ENCODE data around the gene AHSG. TPM values are rescaled to one million over a fixed set of nuclear protein-coding genes. Genes with fewer than 3 reads are reported as not detected.

AHSG gene, protein sequence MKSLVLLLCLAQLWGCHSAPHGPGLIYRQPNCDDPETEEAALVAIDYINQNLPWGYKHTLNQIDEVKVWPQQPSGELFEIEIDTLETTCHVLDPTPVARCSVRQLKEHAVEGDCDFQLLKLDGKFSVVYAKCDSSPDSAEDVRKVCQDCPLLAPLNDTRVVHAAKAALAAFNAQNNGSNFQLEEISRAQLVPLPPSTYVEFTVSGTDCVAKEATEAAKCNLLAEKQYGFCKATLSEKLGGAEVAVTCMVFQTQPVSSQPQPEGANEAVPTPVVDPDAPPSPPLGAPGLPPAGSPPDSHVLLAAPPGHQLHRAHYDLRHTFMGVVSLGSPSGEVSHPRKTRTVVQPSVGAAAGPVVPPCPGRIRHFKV
- total RNA-seq: not detected in 2 replicates
- not detected for total RNA-seq (2013)
- polyA plus RNA-seq: not detected in 2 replicates
- polyA minus RNA-seq: not detected in 2 replicates

- peaks cover 42% of the 10 kb centered on the region for H3K27me3 Mint-ChIP-seq
- DNase-seq (no peak), ATAC-seq (ENCODE audit: low read depth) (no peak)
- peaks cover 13% of the 10 kb centered on the region for H3K4me1 Mint-ChIP-seq
- intact Hi-C loops (cut with micrococcal nuclease): no loop called here
- Histone ChIP-seq H3K9ac (ENCODE audit: low read length) (no peak within 1 kb of the TSS), H3K79me2 (ENCODE audit: control insufficient read depth, insufficient read depth, low read length) (no peaks in the 10 kb centered on the region), H2AFZ (ENCODE audit: insufficient read depth, low read depth, low read length, poor library complexity, severe bottlenecking) (no peak within 1 kb of the TSS), H3K27me3 (replicated peaks in 1 of 4; ENCODE audit: control extremely low read depth in 1 of 4, control insufficient read depth in 3 of 4, insufficient read depth in 4 of 4, low read length in 3 of 4) (peaks cover 0 to 31% (median 9%) of the 10 kb centered on the region in 4 experiments), H3K4me2 (replicated peaks; ENCODE audit: low read depth, low read length, poor library complexity, severe bottlenecking) (no peak within 1 kb of the TSS), H3K4me1 (ENCODE audit: control insufficient read depth in 2 of 2, insufficient read depth in 2 of 2, low read length in 2 of 2) (peaks cover 19% of the 10 kb centered on the region in 2 donors), H4K20me1 (ENCODE audit: control insufficient read depth, insufficient read depth, low read length, poor library complexity, severe bottlenecking) (no peaks in the 10 kb centered on the region), H3K9me3 (ENCODE audit: control extremely low read depth in 1 of 3, control insufficient read depth in 2 of 3, insufficient read depth in 1 of 3, low read length in 2 of 3) (no peaks in the 10 kb centered on the region), H3K27ac (ENCODE audit: low read length in 2 of 2) (no peak within 1 kb of the TSS), H3K4me3 (ENCODE audit: control extremely low read depth in 1 of 5, extremely low read depth in 1 of 5, insufficient read depth in 1 of 5, low read depth in 2 of 5, low read length in 4 of 5) (no peak within 1 kb of the TSS), H3K36me3 (replicated peaks in 1 of 2; ENCODE audit: control extremely low read depth in 1 of 2, control insufficient read depth in 1 of 2, extremely low read depth in 1 of 2, insufficient read depth in 2 of 2, low read length in 1 of 2) (no peaks in the 10 kb centered on the region)
- ChIA-PET POLR2A (no interaction called here), CTCF (interaction anchor here (0.6 to 11.3 kb wide), 13 partner anchors 10 to 669 kb away, joined by 3 to 237 read pairs (median 38); partner anchors contain the start of gene EIF4A2)
- H3K4me3 Mint-ChIP-seq: no peak within 1 kb of the TSS
- no peaks in the 10 kb centered on the region for H3K9me3 Mint-ChIP-seq (ENCODE audit: insufficient read depth)
- no peak within 1 kb of the TSS for H3K27ac Mint-ChIP-seq
- 92% methylated on average over 6 of the region's 7 CpGs for WGBS (ENCODE audit: insufficient coverage)
- TF ChIP-seq CTCF (IDR thresholded peaks at IDR 0.05) (no peak), EZH2 (IDR thresholded peaks at IDR 0.05; ENCODE audit: borderline replicate concordance, insufficient read depth, low read depth, low read length, poor library complexity, severe bottlenecking) (no peak)
These were observed at the start of gene AHSG for GRCh38 chr3:186612721-186613636. Gene AHSG, plus strand, starts transcription at chr3:186613060. Its CDS starts 82 bp downstream, at chr3:186613142.

All from B cell (primary cell).